Esophagus squamous epithelium (tissue), 4 donors: Measurements from ENCODE around the gene MGST2.

Source experiments
- POLR2A ChIP-seq, 4 donors: fragments of 450-650 bp; IDR thresholded peaks; one replicate each; pipeline ENCODE4 v1.6.1; 2017; ENCODE audit warnings: antibody characterized with exemption in 4 of 4, mild to moderate bottlenecking in 4 of 4, moderate library complexity in 3 of 4
- TF ChIP-seq, protein P1 (sequence below), 6 experiments: fragments of 450-650 bp in 4 of 6; fragments of 200-600 bp in 2 of 6; sonication (generic) in 2 of 6; IDR thresholded peaks; one replicate each; pipeline ENCODE4 v1.5.1; 2016 to 2019; ENCODE audit warnings: antibody characterized with exemption in 6 of 6, mild to moderate bottlenecking in 4 of 6, moderate library complexity in 4 of 6

- TF ChIP-seq, protein P1, sequence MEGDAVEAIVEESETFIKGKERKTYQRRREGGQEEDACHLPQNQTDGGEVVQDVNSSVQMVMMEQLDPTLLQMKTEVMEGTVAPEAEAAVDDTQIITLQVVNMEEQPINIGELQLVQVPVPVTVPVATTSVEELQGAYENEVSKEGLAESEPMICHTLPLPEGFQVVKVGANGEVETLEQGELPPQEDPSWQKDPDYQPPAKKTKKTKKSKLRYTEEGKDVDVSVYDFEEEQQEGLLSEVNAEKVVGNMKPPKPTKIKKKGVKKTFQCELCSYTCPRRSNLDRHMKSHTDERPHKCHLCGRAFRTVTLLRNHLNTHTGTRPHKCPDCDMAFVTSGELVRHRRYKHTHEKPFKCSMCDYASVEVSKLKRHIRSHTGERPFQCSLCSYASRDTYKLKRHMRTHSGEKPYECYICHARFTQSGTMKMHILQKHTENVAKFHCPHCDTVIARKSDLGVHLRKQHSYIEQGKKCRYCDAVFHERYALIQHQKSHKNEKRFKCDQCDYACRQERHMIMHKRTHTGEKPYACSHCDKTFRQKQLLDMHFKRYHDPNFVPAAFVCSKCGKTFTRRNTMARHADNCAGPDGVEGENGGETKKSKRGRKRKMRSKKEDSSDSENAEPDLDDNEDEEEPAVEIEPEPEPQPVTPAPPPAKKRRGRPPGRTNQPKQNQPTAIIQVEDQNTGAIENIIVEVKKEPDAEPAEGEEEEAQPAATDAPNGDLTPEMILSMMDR (IDR thresholded peaks at IDR 0.05): peak in 5 of 6 experiments; percentile 24 to 41 (median 34)
- TF ChIP-seq POLR2A (IDR thresholded peaks at IDR 0.05): no peak
Measured at GRCh38 chr4:139740531-139741041, 75.0 kb downstream of the MGST2 start.
